K562 (cell line): ENCODE results near the gene CDC42EP1. TPM values are rescaled to one million over a fixed set of nuclear protein-coding genes. Genes with fewer than 3 reads are reported as not detected.

Experiments used
- ATAC-seq: fragments of 200-7000 bp; cut with Tn5 transposase; 3 replicates; pipeline ENCODE4 v1.9.1; 2020; ENCODE audit warnings: moderate library complexity
- BruUV-seq: library from RNA; stranded (reverse); fragments of 400-500 nt; replicated peaks from 2 replicates; lab custom pipeline; 2021; lab: Mats Ljungman, UMichigan
- CTCF ChIA-PET: fragments of 300-600 bp; formaldehyde crosslinking; extraction: SDS; loops from one replicate; lab custom pipeline; 2021; ENCODE audit warnings: low intra/inter-chr PET ratio; lab: Yijun Ruan, JAX
- POLR2A ChIA-PET: fragments of 300-600, 350-650 bp; sonication (Branson Sonifier 250); formaldehyde crosslinking; extraction: SDS; loops from one replicate; lab custom pipeline; 2021; ENCODE audit warnings: antibody characterized with exemption, inconsistent platforms; lab: Yijun Ruan, JAX
- DNase-seq, 4 experiments: peaks; one replicate each; pipeline versions ENCODE4 v3.0.0 to v3.0.0-alpha.2; 2011 to 2018; ENCODE audit warnings: low spot score in 3 of 4, mixed read lengths in 3 of 4; ENCODE audit errors: extremely low read depth in 1 of 4
- FAIRE-seq: peaks from 2 replicates; lab custom pipeline; 2011; peaks lifted over from hg19 to GRCh38; lab: Jason Lieb, UNC
- H2AFZ ChIP-seq: 2 replicates; pipeline ENCODE4 v1.6.0; 2011; ENCODE audit warnings: low read depth, low read length, control low read depth, inconsistent platforms
- H3K27ac ChIP-seq: fragments of 200-600 bp; 3 replicates; pipeline ENCODE4 v1.8.0; 2011; ENCODE audit warnings: low read depth, mild to moderate bottlenecking, control low read depth, inconsistent platforms, low read length, moderate library complexity, mixed read lengths; ENCODE audit errors: extremely low read depth
- H3K27me3 ChIP-seq, 2 experiments: fragments of 300-600 bp in 1 of 2; 2 replicates in 1 of 2; 3 replicates in 1 of 2; pipeline versions ENCODE4 v1.6.0 to v1.8.0; 2011; ENCODE audit warnings: inconsistent platforms in 2 of 2, low read length in 2 of 2, mild to moderate bottlenecking in 1 of 2, mixed read lengths in 1 of 2, moderate library complexity in 1 of 2; ENCODE audit not compliant: control insufficient read depth in 2 of 2, insufficient read depth in 2 of 2
- H3K36me3 ChIP-seq: fragments of 300-600 bp; 3 replicates; pipeline ENCODE4 v1.8.0; 2011; ENCODE audit warnings: mild to moderate bottlenecking, low read length, inconsistent platforms; ENCODE audit not compliant: control insufficient read depth, insufficient read depth
- H3K4me1 ChIP-seq, 2 experiments: fragments of 200-600 bp in 1 of 2; replicated peaks in 1 of 2; 2 replicates in 1 of 2; 3 replicates in 1 of 2; pipeline versions ENCODE4 v1.5.1 to v1.8.0; 2011; ENCODE audit warnings: inconsistent platforms in 2 of 2, low read length in 2 of 2, mild to moderate bottlenecking in 1 of 2, mixed read lengths in 1 of 2, moderate library complexity in 1 of 2; ENCODE audit not compliant: control insufficient read depth in 2 of 2, insufficient read depth in 2 of 2
- H3K4me2 ChIP-seq: 2 replicates; pipeline ENCODE4 v1.6.1; 2011; ENCODE audit warnings: low read length, control low read depth, inconsistent platforms, mixed read lengths; ENCODE audit not compliant: insufficient read depth
- H3K4me3 ChIP-seq: fragments of 200-600 bp; sonication (generic), shearing (Covaris generic); 2 replicates; pipeline ENCODE4 v1.5.1; 2016; ENCODE audit warnings: control low read depth, inconsistent platforms
- H3K79me2 ChIP-seq: fragments of 200-600 bp; 3 replicates; pipeline ENCODE4 v1.8.0; 2011; ENCODE audit warnings: low read length, inconsistent platforms; ENCODE audit not compliant: control insufficient read depth, insufficient read depth
- H3K9ac ChIP-seq, 2 experiments: 2 replicates each; pipeline versions ENCODE4 v1.6.0 to v1.6.1; 2011; ENCODE audit warnings: low read depth in 2 of 2, low read length in 2 of 2, control low read depth in 1 of 2, inconsistent platforms in 1 of 2, mild to moderate bottlenecking in 1 of 2, mixed read lengths in 1 of 2; ENCODE audit not compliant: insufficient read depth in 1 of 2
- H3K9me1 ChIP-seq: one replicate; pipeline ENCODE4 v1.6.0; 2011; ENCODE audit warnings: inconsistent platforms, mild to moderate bottlenecking, low read length, moderate library complexity; ENCODE audit not compliant: control insufficient read depth, insufficient read depth
- H3K9me3 ChIP-seq: replicated peaks from 2 replicates; pipeline ENCODE4 v1.5.1; 2011; ENCODE audit warnings: low read depth, low read length, inconsistent platforms; ENCODE audit not compliant: control insufficient read depth, insufficient read depth
- H4K20me1 ChIP-seq: replicated peaks from 2 replicates; pipeline ENCODE4 v1.6.1; 2011; ENCODE audit warnings: low read length, inconsistent platforms, mixed read lengths; ENCODE audit not compliant: control insufficient read depth, insufficient read depth
- BCOR ChIP-seq: fragments of 450-650 bp; IDR thresholded peaks from 2 replicates; pipeline ENCODE4 v1.6.1; 2016
- CBFA2T2 ChIP-seq: fragments of 450-650 bp; conservative IDR thresholded peaks from 2 replicates; pipeline ENCODE4 v1.6.1; 2017; ENCODE audit warnings: mild to moderate bottlenecking
- CBFA2T3 ChIP-seq: fragments of 450-650 bp; IDR thresholded peaks from 2 replicates; pipeline ENCODE4 v1.6.1; 2017
- FOXA1 ChIP-seq: fragments of 450-650 bp; IDR thresholded peaks from 2 replicates; pipeline ENCODE4 v1.6.1; 2016; ENCODE audit warnings: mild to moderate bottlenecking, borderline replicate concordance
- MTA3 ChIP-seq: fragments of 450-650 bp; formaldehyde crosslinking; IDR thresholded peaks from 2 replicates; pipeline ENCODE4 v1.6.1; 2017; ENCODE audit warnings: mild to moderate bottlenecking, borderline replicate concordance
- MYNN ChIP-seq, 2 experiments: sonication (generic); formaldehyde crosslinking in 1 of 2; IDR thresholded peaks; 2 replicates each; pipeline versions ENCODE4 v1.5.0 to v1.6.1; 2016 to 2020; ENCODE audit warnings: antibody characterized with exemption in 1 of 2, missing genetic modification reagents in 1 of 2
- NFIX ChIP-seq: fragments of 250-450 bp; sonication (Bioruptor Pico); IDR thresholded peaks from 2 replicates; pipeline ENCODE4 v1.4.0; 2020; ENCODE audit warnings: low read depth, mild to moderate bottlenecking, moderate library complexity
- NFXL1 ChIP-seq: fragments of 450-650 bp; formaldehyde crosslinking; IDR thresholded peaks from 2 replicates; pipeline ENCODE4 v1.4.0; 2021; ENCODE audit warnings: mild to moderate bottlenecking
- PHF8 ChIP-seq: fragments of 200-600 bp; sonication (generic); IDR thresholded peaks from 2 replicates; pipeline ENCODE4 v1.6.1; 2012; ENCODE audit warnings: mixed run types, mild to moderate bottlenecking, inconsistent platforms, low read length, moderate library complexity, borderline replicate concordance
- RBM22 ChIP-seq: fragments of 200-400 bp; formaldehyde crosslinking; IDR thresholded peaks from 2 replicates; pipeline ENCODE4 v1.6.1; 2018; ENCODE audit warnings: low read length, low read depth; ENCODE audit not compliant: poor library complexity, severe bottlenecking
- TAL1 ChIP-seq: fragments of 450-650 bp; IDR thresholded peaks from 2 replicates; pipeline ENCODE4 v1.6.1; 2016; ENCODE audit warnings: mild to moderate bottlenecking
- THRB ChIP-seq: fragments of 450-650 bp; formaldehyde crosslinking; conservative IDR thresholded peaks from 2 replicates; pipeline ENCODE4 v1.4.0; 2022; ENCODE audit warnings: mild to moderate bottlenecking, missing genetic modification characterization
- ZNF146 ChIP-seq: IDR thresholded peaks from one replicate; pipeline ENCODE4 v1.6.1; 2018; ENCODE audit warnings: missing compliant biosample characterization; ENCODE audit not compliant: unreplicated experiment
- WGBS: fragments of 100-300 bp; shearing (Covaris generic); methylation state at CpG from one replicate; pipeline ENCODE4 v1.1.6; 2016; ENCODE audit warnings: low coverage, mixed read lengths; ENCODE audit not compliant: insufficient coverage; ENCODE audit errors: missing lambda C conversion rate; 5-methylcytosine and 5-hydroxymethylcytosine counted together
- in situ Hi-C: fragments of 300-500 bp; cut with MboI; formaldehyde crosslinking; loops from 4 replicates; pipeline ENCODE4 v1.15.0; 2018; ENCODE audit warnings: inconsistent platforms, mixed read lengths
- intact Hi-C: fragments of 100-400 bp; cut with micrococcal nuclease; formaldehyde crosslinking; loops from 2 replicates; pipeline ENCODE4 v1.14.2; 2022
- polyA plus RNA-seq, 8 experiments: library from polyadenylated mRNA; depleted of rRNA in 4 of 8; stranded (reverse) in 5 of 8; unstranded in 3 of 8; fragments of >200 nt; fragmentation: Nextera tagmentation in 2 of 8; fragmentation: Illumina TruSeq in 1 of 8; extraction: Ambion mirVana in 2 of 8; extraction: Trizol in 1 of 8; gene quantifications; 2 replicates each; pipeline versions ENCODE4 v1.2.1 to v1.2.3, GENCODE V29; 2011 to 2014; ENCODE audit warnings: inconsistent platforms in 1 of 8, missing spikeins in 1 of 8
- total RNA-seq, 7 experiments: library from RNA; depleted of rRNA in 6 of 7; stranded (reverse); fragments of >200 nt in 6 of 7; fragmentation: Illumina TruSeq in 2 of 7; extraction: Trizol in 2 of 7; gene quantifications; 2 replicates each; pipeline versions ENCODE4 v1.2.1 to v1.2.3, GENCODE V29; 2011 to 2021; ENCODE audit warnings: low replicate concordance in 1 of 7
- TF ChIP-seq, protein P1 (sequence below): sonication (generic); IDR thresholded peaks from 2 replicates; pipeline ENCODE4 v1.6.1; 2016

CDC42EP1 gene
- total and polyA plus RNA-seq, 9 of the 15 experiments (the other 6 are each of a cell fraction or from before 2014, with no cell fraction given) = 0.67 to 70.2 (median 7.3) TPM

- Histone ChIP-seq H3K27ac (no peak overlapping the region), H3K9me3 (no peaks in the 10 kb centered on the region), H3K27me3 (peaks cover 2 to 12% of the 10 kb centered on the region in 2 experiments; a peak in 3 of 5 replicates), H3K4me2 (no peak overlapping the region), H3K79me2 (no peaks in the 10 kb centered on the region), H3K36me3 (no peaks in the 10 kb centered on the region), H4K20me1 (no peaks in the 10 kb centered on the region), H3K4me3 (no peak overlapping the region), H3K9me1 (no peaks in the 10 kb centered on the region), H3K9ac (no peak overlapping the region), H2AFZ (no peak overlapping the region), H3K4me1 (no peaks in the 10 kb centered on the region; a peak in 2 of 5 replicates)
- in situ Hi-C loops (no loop called here), intact Hi-C loops (loop anchor here (1.0 kb wide), 1 partner anchor 47 kb away; no protein-coding TSS in a partner anchor)
- no peak for TF ChIP-seq NFIX (CRISPR knock-in tag)
- TF ChIP-seq CBFA2T3 = peak; percentile 28; the same call in 1 of the 2 replicates
- peak; percentile 80 for TF ChIP-seq ZNF146 (CRISPR knock-in tag)
- TF ChIP-seq MTA3 = no peak
- peak; percentile 31; the same call in 1 of the 2 replicates for TF ChIP-seq TAL1
- DNase-seq = no peak
- 14% methylated on average over 9 of the region's 12 CpGs for WGBS
- CTCF ChIA-PET = interaction anchor here (1.1 to 2.4 kb wide), 3 partner anchors 47 to 60 kb away, joined by 3 to 22 read pairs (median 15); no protein-coding TSS in a partner anchor
- FAIRE-seq = no peak
- ATAC-seq = no peak
- POLR2A ChIA-PET = interaction anchor here (0.6 to 1.7 kb wide), 9 partner anchors 10 to 70 kb away, joined by 3 to 10 read pairs (median 4); partner anchors contain the start of gene GGA1
- no TSS peak for BruUV-seq
Measured at GRCh38 chr22:37591823-37592404, 31.6 kb downstream of the CDC42EP1 start.

DNA sequence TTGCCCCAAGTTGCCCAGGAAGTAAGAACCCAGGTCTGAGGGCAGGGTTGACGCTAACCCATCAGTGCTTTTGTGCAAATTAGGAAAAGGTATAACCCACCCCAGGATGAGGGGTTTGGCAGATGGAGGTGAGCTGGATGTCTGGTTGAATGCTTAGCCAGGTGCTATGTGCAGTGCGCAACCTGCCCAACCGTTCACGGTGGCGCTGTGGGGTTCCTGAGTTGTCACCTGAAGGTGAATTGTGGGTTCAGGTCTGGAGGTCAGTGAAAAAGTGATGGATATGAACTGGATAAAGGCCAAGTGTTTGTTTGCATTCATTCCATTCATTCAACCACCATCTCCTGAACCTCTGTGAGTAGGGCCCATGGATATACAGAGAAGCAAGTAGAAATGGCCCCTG is 34.0 kb downstream of the CDC42EP1 start:
- Histone ChIP-seq H3K4me1 (peaks cover 2 to 6% of the 10 kb centered on the region in 2 experiments; a peak in 2 of 5 replicates), H3K36me3 (no peaks in the 10 kb centered on the region), H3K9me1 (no peaks in the 10 kb centered on the region), H3K79me2 (no peaks in the 10 kb centered on the region), H3K4me3 (no peak overlapping the region), H3K9me3 (no peaks in the 10 kb centered on the region), H3K27me3 (peaks cover 0 to 2% of the 10 kb centered on the region in 2 experiments; a peak in 1 of 5 replicates), H3K4me2 (no peak overlapping the region), H4K20me1 (no peaks in the 10 kb centered on the region), H3K27ac (no peak overlapping the region), H2AFZ (no peak overlapping the region), H3K9ac (no peak overlapping the region)
- ATAC-seq = no peak
- intact Hi-C loops = no loop called here
- DNase-seq = no peak
- FAIRE-seq = no peak
- BruUV-seq = no TSS peak
- CTCF ChIA-PET = no interaction called here
- POLR2A ChIA-PET = no interaction called here
- WGBS = 49% methylated on average over 5 of the region's 5 CpGs
- in situ Hi-C loops = no loop called here
- TF ChIP-seq MYNN (IDR thresholded peaks at IDR 0.05) (no peak), MYNN (CRISPR knock-in tag; IDR thresholded peaks at IDR 0.05) (no peak), FOXA1 (no peak), NFXL1 (no peak), THRB (no peak), BCOR (no peak), CBFA2T2 (no peak), RBM22 (no peak), PHF8 (no peak)
- TF ChIP-seq, protein P1, sequence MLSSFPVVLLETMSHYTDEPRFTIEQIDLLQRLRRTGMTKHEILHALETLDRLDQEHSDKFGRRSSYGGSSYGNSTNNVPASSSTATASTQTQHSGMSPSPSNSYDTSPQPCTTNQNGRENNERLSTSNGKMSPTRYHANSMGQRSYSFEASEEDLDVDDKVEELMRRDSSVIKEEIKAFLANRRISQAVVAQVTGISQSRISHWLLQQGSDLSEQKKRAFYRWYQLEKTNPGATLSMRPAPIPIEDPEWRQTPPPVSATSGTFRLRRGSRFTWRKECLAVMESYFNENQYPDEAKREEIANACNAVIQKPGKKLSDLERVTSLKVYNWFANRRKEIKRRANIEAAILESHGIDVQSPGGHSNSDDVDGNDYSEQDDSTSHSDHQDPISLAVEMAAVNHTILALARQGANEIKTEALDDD = no peak
